ENCODE measurements around the gene KCNQ4.

- TF ChIP-seq ZFP30 (CRISPR knock-in tag; IDR thresholded peaks at IDR 0.05) (no peak), POU6F1 (CRISPR knock-in tag; IDR thresholded peaks at IDR 0.05; ENCODE audit: borderline replicate concordance, low read depth) (no peak), ARNTL (CRISPR knock-in tag; IDR thresholded peaks at IDR 0.05; ENCODE audit: borderline replicate concordance, low read depth) (no peak), ZFP3 (CRISPR knock-in tag; IDR thresholded peaks at IDR 0.05) (no peak), ISL1 (CRISPR knock-in tag; IDR thresholded peaks at IDR 0.05) (no peak), PATZ1 (CRISPR knock-in tag; IDR thresholded peaks at IDR 0.05; ENCODE audit: borderline replicate concordance) (no peak)
These were observed 21.3 kb upstream of the KCNQ4 start for GRCh38 chr1:40762144-40762923.
